GM12872 (cell line): ENCODE data around the gene MRPL4.

ENCODE experiments used
- TF ChIP-seq, protein P1 (sequence below): IDR thresholded peaks from 3 replicates; pipeline ENCODE4 v1.5.1; 2011; ENCODE audit warnings: low read depth, mild to moderate bottlenecking, low read length, moderate library complexity; ENCODE audit not compliant: insufficient read depth

The MRPL4 gene

DNA sequence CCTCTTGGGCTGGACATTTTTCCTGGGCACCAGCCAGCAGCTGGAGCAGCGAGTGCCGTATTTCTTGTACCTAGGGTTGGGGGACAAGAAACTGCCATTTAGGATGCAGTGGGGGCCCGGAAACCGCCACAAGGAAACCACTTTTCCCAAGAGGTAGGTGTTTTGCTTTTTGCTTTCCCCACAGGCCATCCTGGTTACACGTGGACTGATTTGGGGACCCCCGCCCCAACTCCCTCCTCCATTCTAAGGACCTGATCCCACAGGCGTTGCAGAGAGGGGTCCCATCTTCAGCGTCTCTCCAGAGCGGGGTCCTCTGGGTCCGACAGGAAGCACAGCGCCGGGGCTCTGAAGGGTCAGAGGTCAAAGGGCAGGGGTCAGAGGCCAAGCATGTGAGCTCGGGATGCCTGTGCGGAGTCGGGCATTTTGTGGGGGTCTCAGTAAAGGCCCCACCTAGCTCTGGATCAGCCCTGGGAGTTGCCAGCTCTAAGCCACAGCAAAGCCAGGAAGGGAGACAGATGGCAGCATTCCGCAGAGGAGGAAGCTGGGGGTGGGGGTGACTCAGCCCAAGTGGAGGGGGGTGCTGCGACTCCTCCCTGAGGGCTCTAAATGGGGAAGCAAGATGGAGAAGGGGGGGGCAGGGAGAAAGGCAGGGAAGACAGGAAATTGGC lies 53.3 kb downstream of the MRPL4 start:
- TF ChIP-seq, protein P1, sequence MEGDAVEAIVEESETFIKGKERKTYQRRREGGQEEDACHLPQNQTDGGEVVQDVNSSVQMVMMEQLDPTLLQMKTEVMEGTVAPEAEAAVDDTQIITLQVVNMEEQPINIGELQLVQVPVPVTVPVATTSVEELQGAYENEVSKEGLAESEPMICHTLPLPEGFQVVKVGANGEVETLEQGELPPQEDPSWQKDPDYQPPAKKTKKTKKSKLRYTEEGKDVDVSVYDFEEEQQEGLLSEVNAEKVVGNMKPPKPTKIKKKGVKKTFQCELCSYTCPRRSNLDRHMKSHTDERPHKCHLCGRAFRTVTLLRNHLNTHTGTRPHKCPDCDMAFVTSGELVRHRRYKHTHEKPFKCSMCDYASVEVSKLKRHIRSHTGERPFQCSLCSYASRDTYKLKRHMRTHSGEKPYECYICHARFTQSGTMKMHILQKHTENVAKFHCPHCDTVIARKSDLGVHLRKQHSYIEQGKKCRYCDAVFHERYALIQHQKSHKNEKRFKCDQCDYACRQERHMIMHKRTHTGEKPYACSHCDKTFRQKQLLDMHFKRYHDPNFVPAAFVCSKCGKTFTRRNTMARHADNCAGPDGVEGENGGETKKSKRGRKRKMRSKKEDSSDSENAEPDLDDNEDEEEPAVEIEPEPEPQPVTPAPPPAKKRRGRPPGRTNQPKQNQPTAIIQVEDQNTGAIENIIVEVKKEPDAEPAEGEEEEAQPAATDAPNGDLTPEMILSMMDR, result no peak

DNA sequence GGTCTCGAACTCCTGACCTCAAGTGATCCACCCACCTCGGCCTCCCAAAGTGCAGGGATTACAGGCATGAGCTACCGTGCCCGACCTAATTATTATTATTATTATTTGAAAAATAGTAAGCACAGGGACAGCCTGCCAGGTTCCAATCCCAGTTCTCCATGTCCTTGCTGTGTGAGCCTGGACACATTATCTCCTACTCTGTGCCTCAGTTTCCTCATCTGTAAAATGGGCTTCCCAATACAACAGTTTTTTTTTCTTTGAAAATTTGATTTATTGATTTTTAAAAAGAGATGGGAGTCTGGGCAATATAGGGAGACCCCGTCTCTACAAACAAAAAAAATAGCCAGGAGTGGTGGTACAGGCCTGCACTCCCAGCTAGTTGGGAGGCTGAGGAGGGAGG lies 54.3 kb downstream of the MRPL4 start:
- TF ChIP-seq, protein P1, result no peak

DNA sequence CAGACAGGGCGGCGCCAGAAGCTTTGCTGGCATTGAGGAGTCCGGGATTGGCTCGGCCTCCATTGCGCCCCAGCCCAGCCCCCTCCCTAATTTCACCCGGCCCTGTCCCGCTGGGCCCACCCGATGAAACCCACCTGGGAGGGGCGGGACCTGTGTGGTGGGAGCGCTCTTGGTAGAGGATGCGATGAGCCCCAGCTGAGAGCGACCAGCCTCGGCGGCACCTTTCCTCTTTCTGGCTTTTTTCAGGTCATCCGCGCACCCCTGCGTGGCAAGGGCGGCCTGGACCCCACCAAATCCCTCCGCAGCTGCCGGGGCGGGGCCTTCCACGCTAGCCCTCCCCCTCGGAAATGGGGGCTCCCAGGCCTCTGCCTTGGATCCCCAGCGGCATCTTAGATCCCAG lies 57.4 kb downstream of the MRPL4 start, which contains the start of gene ZGLP1:
TSS of gene ZGLP1 (minus strand) at position 393 of the 400 bp plus-strand sequence.
- TF ChIP-seq, protein P1, result no peak
